ENCODE measurements around the gene C6.

The C6 gene

GRCh38 chr5:41097642-41098041 lies 115.7 kb downstream of the C6 start:
- ATAC-seq (ENCODE audit: low read depth) = 0 out of 3 replicates have a peak, but pooled peaks have one; percentile 38
- Histone ChIP-seq H3K9me3 (ENCODE audit: severe bottlenecking) (no peaks in the 10 kb centered on the region), H3K4me3 (ENCODE audit: severe bottlenecking) (no peak overlapping the region), H3K27me3 (ENCODE audit: insufficient read depth, poor library complexity, severe bottlenecking) (no peaks in the 10 kb centered on the region), H3K27ac (ENCODE audit: poor library complexity, severe bottlenecking) (no peak overlapping the region), H3K4me1 (ENCODE audit: insufficient read depth, poor library complexity, severe bottlenecking) (no peaks in the 10 kb centered on the region), H3K36me3 (ENCODE audit: low read depth) (no peaks in the 10 kb centered on the region)
- no peak for DNase-seq (ENCODE audit: low spot score)
- TF ChIP-seq, protein P1, sequence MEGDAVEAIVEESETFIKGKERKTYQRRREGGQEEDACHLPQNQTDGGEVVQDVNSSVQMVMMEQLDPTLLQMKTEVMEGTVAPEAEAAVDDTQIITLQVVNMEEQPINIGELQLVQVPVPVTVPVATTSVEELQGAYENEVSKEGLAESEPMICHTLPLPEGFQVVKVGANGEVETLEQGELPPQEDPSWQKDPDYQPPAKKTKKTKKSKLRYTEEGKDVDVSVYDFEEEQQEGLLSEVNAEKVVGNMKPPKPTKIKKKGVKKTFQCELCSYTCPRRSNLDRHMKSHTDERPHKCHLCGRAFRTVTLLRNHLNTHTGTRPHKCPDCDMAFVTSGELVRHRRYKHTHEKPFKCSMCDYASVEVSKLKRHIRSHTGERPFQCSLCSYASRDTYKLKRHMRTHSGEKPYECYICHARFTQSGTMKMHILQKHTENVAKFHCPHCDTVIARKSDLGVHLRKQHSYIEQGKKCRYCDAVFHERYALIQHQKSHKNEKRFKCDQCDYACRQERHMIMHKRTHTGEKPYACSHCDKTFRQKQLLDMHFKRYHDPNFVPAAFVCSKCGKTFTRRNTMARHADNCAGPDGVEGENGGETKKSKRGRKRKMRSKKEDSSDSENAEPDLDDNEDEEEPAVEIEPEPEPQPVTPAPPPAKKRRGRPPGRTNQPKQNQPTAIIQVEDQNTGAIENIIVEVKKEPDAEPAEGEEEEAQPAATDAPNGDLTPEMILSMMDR (IDR thresholded peaks at IDR 0.05; ENCODE audit: poor library complexity, severe bottlenecking) = no peak

DNA sequence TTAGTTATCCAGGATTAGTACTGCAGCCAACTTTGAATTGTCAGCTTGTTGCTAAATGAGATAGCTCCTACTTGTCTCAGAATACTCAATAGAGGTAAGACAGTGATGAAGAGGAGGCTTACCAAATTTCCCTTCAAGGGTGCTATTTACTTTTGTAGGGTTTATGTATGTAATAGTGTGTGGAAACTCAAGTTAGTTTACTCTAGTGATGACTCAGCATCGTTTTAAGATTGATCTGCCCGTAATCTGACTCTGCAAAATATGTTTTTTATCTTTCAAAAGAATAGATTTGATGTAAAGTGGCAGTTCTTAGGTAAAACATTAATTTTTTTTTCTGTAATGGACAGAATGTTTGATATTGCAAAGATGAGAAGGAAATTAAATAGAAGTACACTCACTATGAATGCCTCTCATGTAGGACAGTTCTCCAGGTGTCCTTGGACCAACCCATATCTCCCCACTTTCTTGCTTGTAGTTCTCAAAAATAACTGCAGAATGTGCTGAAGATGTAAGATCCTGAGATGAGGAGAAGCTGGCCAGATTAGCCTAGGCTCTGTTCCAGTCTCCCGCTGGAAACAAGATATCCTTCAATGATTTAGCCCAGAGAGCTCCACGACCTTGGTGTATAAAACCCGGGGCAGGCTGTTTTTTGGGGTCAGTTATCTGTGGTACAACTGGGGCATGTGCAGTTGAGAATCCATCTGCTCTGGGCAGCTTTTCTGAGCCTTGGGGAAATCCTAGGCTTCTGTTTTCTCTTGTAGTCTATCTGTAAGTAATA lies 117.8 kb downstream of the C6 start:
- no peaks in the 10 kb centered on the region for H3K9me3 ChIP-seq (ENCODE audit: severe bottlenecking)
- TF ChIP-seq, protein P1 (IDR thresholded peaks at IDR 0.05; ENCODE audit: poor library complexity, severe bottlenecking) = no peak
- H3K4me1 ChIP-seq (ENCODE audit: insufficient read depth, poor library complexity, severe bottlenecking) = no peaks in the 10 kb centered on the region
- H3K27ac ChIP-seq (ENCODE audit: poor library complexity, severe bottlenecking) = no peak overlapping the region
- DNase-seq (ENCODE audit: low spot score) = no peak
- H3K36me3 ChIP-seq (ENCODE audit: low read depth) = no peaks in the 10 kb centered on the region
- H3K4me3 ChIP-seq (ENCODE audit: severe bottlenecking) = no peak overlapping the region
- no peaks in the 10 kb centered on the region for H3K27me3 ChIP-seq (ENCODE audit: insufficient read depth, poor library complexity, severe bottlenecking)
- ATAC-seq (ENCODE audit: low read depth) = no peak

- TF ChIP-seq, protein P1 (IDR thresholded peaks at IDR 0.05; ENCODE audit: poor library complexity, severe bottlenecking) = no peak
- DNase-seq (ENCODE audit: low spot score) = no peak
- no peaks in the 10 kb centered on the region for H3K9me3 ChIP-seq (ENCODE audit: severe bottlenecking)
- peak; percentile 69 for ATAC-seq (ENCODE audit: low read depth)
- no peaks in the 10 kb centered on the region for H3K4me1 ChIP-seq (ENCODE audit: insufficient read depth, poor library complexity, severe bottlenecking)
- H3K27me3 ChIP-seq (ENCODE audit: insufficient read depth, poor library complexity, severe bottlenecking) = no peaks in the 10 kb centered on the region
- H3K27ac ChIP-seq (ENCODE audit: poor library complexity, severe bottlenecking) = no peak overlapping the region
- no peak overlapping the region for H3K4me3 ChIP-seq (ENCODE audit: severe bottlenecking)
- H3K36me3 ChIP-seq (ENCODE audit: low read depth) = no peaks in the 10 kb centered on the region
Observed at GRCh38 chr5:41094871-41095270, 118.5 kb downstream of the C6 start.

GRCh38 chr5:41093803-41094202 lies 119.5 kb downstream of the C6 start:
- Histone ChIP-seq H3K4me3 (ENCODE audit: severe bottlenecking) (no peak overlapping the region), H3K4me1 (ENCODE audit: insufficient read depth, poor library complexity, severe bottlenecking) (no peaks in the 10 kb centered on the region), H3K27ac (ENCODE audit: poor library complexity, severe bottlenecking) (no peak overlapping the region), H3K36me3 (ENCODE audit: low read depth) (no peaks in the 10 kb centered on the region), H3K27me3 (ENCODE audit: insufficient read depth, poor library complexity, severe bottlenecking) (no peaks in the 10 kb centered on the region), H3K9me3 (ENCODE audit: severe bottlenecking) (no peaks in the 10 kb centered on the region)
- no peak for ATAC-seq (ENCODE audit: low read depth)
- TF ChIP-seq, protein P1 (IDR thresholded peaks at IDR 0.05; ENCODE audit: poor library complexity, severe bottlenecking) = no peak
- no peak for DNase-seq (ENCODE audit: low spot score)
